G401.6 (cell line): ENCODE data around the gene SLC39A11.

ENCODE experiments used
- FAIRE-seq: peaks from 2 replicates; lab custom pipeline; 2012; peaks lifted over from hg19 to GRCh38; lab: Jason Lieb, UNC

The SLC39A11 gene

GRCh38 chr17:72615627-72615991 lies 476.9 kb downstream of the SLC39A11 start:
- FAIRE-seq: no peak

GRCh38 chr17:72614871-72615626 lies 477.4 kb downstream of the SLC39A11 start:
- FAIRE-seq: no peak

GRCh38 chr17:72614476-72614870 lies 478.0 kb downstream of the SLC39A11 start:
- no peak for FAIRE-seq

GRCh38 chr17:72613806-72614292 lies 478.6 kb downstream of the SLC39A11 start:
- no peak for FAIRE-seq

GRCh38 chr17:72613396-72613795 lies 479.1 kb downstream of the SLC39A11 start:
- FAIRE-seq: no peak

- no peak for FAIRE-seq
Observed at GRCh38 chr17:72611172-72611571, 481.3 kb downstream of the SLC39A11 start.

- FAIRE-seq: no peak
Observed at GRCh38 chr17:72609501-72609900, 483.0 kb downstream of the SLC39A11 start.

- FAIRE-seq: no peak
Observed at GRCh38 chr17:72608436-72608835, 484.1 kb downstream of the SLC39A11 start.

GRCh38 chr17:72606656-72607055 lies 485.8 kb downstream of the SLC39A11 start:
- FAIRE-seq: no peak

GRCh38 chr17:72605543-72605942 lies 486.9 kb downstream of the SLC39A11 start:
- FAIRE-seq: no peak

GRCh38 chr17:72604518-72604917 lies 488.0 kb downstream of the SLC39A11 start:
- no peak for FAIRE-seq

GRCh38 chr17:72603420-72604242 lies 488.9 kb downstream of the SLC39A11 start:
- FAIRE-seq: no peak

GRCh38 chr17:72602517-72603419 lies 489.7 kb downstream of the SLC39A11 start:
- no peak for FAIRE-seq

- no peak for FAIRE-seq
Observed at GRCh38 chr17:72600934-72601333, 491.6 kb downstream of the SLC39A11 start.

- no peak for FAIRE-seq
Observed at GRCh38 chr17:72599891-72600290, 492.6 kb downstream of the SLC39A11 start.

- FAIRE-seq: no peak
Observed at GRCh38 chr17:72598695-72599094, 493.8 kb downstream of the SLC39A11 start.

GRCh38 chr17:72597354-72598087 lies 495.0 kb downstream of the SLC39A11 start:
- FAIRE-seq: no peak
